HCT116 (cell line): Measurements from ENCODE around the gene HECW1. TPM values are rescaled to one million over a fixed set of nuclear protein-coding genes. Genes with fewer than 3 reads are reported as not detected.

Experiments used
- ATAC-seq: fragments of 200-7000 bp; cut with Tn5 transposase; 2 replicates; pipeline ENCODE4 v1.9.1; 2020; ENCODE audit warnings: mild to moderate bottlenecking, moderate library complexity
- BruUV-seq: library from RNA; stranded (reverse); fragments of 400-500 nt; replicated peaks from 2 replicates; lab custom pipeline; 2021; lab: Mats Ljungman, UMichigan
- CTCF ChIA-PET: fragments of 300-600 bp; sonication (Branson Sonifier 250); formaldehyde crosslinking; loops from one replicate; lab custom pipeline; 2021; ENCODE audit warnings: antibody characterized with exemption; lab: Charles Lee
- POLR2A ChIA-PET: fragments of 300-600, 350-600 bp; sonication (Branson Sonifier 250); formaldehyde crosslinking; loops from one replicate; lab custom pipeline; 2021; ENCODE audit warnings: antibody characterized with exemption; lab: Charles Lee
- RAD21 ChIA-PET, 2 experiments: fragments of 300-600 bp; sonication (Branson Sonifier 250); formaldehyde crosslinking; loops; one replicate each; lab custom pipeline; 2023; ENCODE audit warnings: low total read pairs in 2 of 2; ENCODE audit not compliant: uncharacterized antibody in 2 of 2, unreplicated experiment in 2 of 2, low non-redundant PET in 1 of 2; lab: Charles Lee
- DNase-seq: peaks from one replicate; pipeline ENCODE4 v3.0.0-alpha.2; 2010; ENCODE audit warnings: low read depth, low spot score
- H2AFZ ChIP-seq: fragments of 200-600 bp; shearing (Covaris generic), sonication (generic); 2 replicates; pipeline ENCODE4 v1.6.1; 2017; ENCODE audit warnings: low read depth, mixed run types, mixed read lengths, antibody characterized with exemption, low read length; ENCODE audit not compliant: poor library complexity, severe bottlenecking
- H3K27ac ChIP-seq: 2 replicates; pipeline ENCODE4 v1.5.1; 2012; ENCODE audit warnings: low read depth, low read length
- H3K27me3 ChIP-seq: fragments of 200-600 bp; sonication (generic); 2 replicates; pipeline ENCODE4 v1.6.1; 2016; ENCODE audit warnings: mixed run types, low read length, mixed read lengths; ENCODE audit not compliant: insufficient read depth
- H3K36me3 ChIP-seq, 2 experiments: fragments of 200-500 bp in 1 of 2; fragments of 200-600 bp in 1 of 2; sonication (Bioruptor generic) in 1 of 2; sonication (generic) in 1 of 2; 2 replicates each; pipeline versions ENCODE4 v1.5.1 to v1.6.1; 2014 to 2016; ENCODE audit warnings: low read length in 2 of 2, inconsistent platforms in 1 of 2, mixed read lengths in 1 of 2, mixed run types in 1 of 2; ENCODE audit not compliant: insufficient read depth in 2 of 2, control insufficient read depth in 1 of 2
- H3K4me1 ChIP-seq, 2 experiments: fragments of 200-600 bp in 1 of 2; sonication (generic) in 1 of 2; 2 replicates each; pipeline versions ENCODE4 v1.5.1 to v1.6.1; 2012 to 2017; ENCODE audit warnings: low read length in 2 of 2, inconsistent platforms in 1 of 2, mild to moderate bottlenecking in 1 of 2, mixed read lengths in 1 of 2, mixed run types in 1 of 2, moderate library complexity in 1 of 2; ENCODE audit not compliant: insufficient read depth in 2 of 2, control insufficient read depth in 1 of 2
- H3K4me2 ChIP-seq: fragments of 200-600 bp; sonication (generic); 2 replicates; pipeline ENCODE4 v1.6.1; 2017; ENCODE audit warnings: mixed run types, low read length, mixed read lengths
- H3K4me3 ChIP-seq, 2 experiments: fragments of 200-600 bp in 1 of 2; sonication (generic) in 1 of 2; replicated peaks in 1 of 2; 2 replicates each; pipeline ENCODE4 v1.5.1; 2011 to 2016; ENCODE audit warnings: low read length in 2 of 2, control low read depth in 1 of 2, low read depth in 1 of 2, mild to moderate bottlenecking in 1 of 2, mixed read lengths in 1 of 2, mixed run types in 1 of 2
- H3K79me2 ChIP-seq: fragments of 200-600 bp; sonication (generic); 2 replicates; pipeline ENCODE4 v1.6.1; 2017; ENCODE audit warnings: mild to moderate bottlenecking, mixed run types, low read length, moderate library complexity, mixed read lengths; ENCODE audit not compliant: insufficient read depth
- H3K9ac ChIP-seq: fragments of 200-600 bp; sonication (generic); 2 replicates; pipeline ENCODE4 v1.6.1; 2016; ENCODE audit warnings: low read length, mixed read lengths
- H3K9me2 ChIP-seq: fragments of 200-600 bp; sonication (generic), shearing (Covaris generic); 2 replicates; pipeline ENCODE4 v1.6.1; 2017; ENCODE audit warnings: mixed run types, mild to moderate bottlenecking, moderate library complexity; ENCODE audit not compliant: insufficient read depth
- H3K9me3 ChIP-seq, 2 experiments: fragments of 200-500 bp in 1 of 2; fragments of 200-600 bp in 1 of 2; sonication (Bioruptor generic) in 1 of 2; sonication (generic) in 1 of 2; 2 replicates each; pipeline ENCODE4 v1.6.1; 2014 to 2017; ENCODE audit warnings: low read length in 2 of 2, mixed read lengths in 2 of 2, inconsistent platforms in 1 of 2, low read depth in 1 of 2, mild to moderate bottlenecking in 1 of 2, mixed run types in 1 of 2, moderate library complexity in 1 of 2; ENCODE audit not compliant: control insufficient read depth in 1 of 2, insufficient read depth in 1 of 2
- H4K20me1 ChIP-seq: fragments of 200-600 bp; sonication (generic), shearing (Covaris generic); 2 replicates; pipeline ENCODE4 v1.6.1; 2017; ENCODE audit warnings: mixed run types, mild to moderate bottlenecking, moderate library complexity; ENCODE audit not compliant: insufficient read depth
- CBX3 ChIP-seq: IDR thresholded peaks from 2 replicates; pipeline ENCODE4 v1.6.1; 2012; ENCODE audit warnings: low read depth
- EGR1 ChIP-seq: IDR thresholded peaks from 2 replicates; pipeline ENCODE4 v1.6.1; 2012; ENCODE audit warnings: low read depth
- ELF1 ChIP-seq: IDR thresholded peaks from 2 replicates; pipeline ENCODE4 v1.6.1; 2012; ENCODE audit warnings: low read depth, borderline replicate concordance
- FOSL1 ChIP-seq: IDR thresholded peaks from 2 replicates; pipeline ENCODE4 v1.6.1; 2012; ENCODE audit warnings: low read depth
- MAX ChIP-seq: IDR thresholded peaks from 2 replicates; pipeline ENCODE4 v1.6.1; 2012
- POLR2AphosphoS5 ChIP-seq: IDR thresholded peaks from 2 replicates; pipeline ENCODE4 v1.6.1; 2011; ENCODE audit warnings: mild to moderate bottlenecking, low read depth, low read length, moderate library complexity
- SP1 ChIP-seq: IDR thresholded peaks from 2 replicates; pipeline ENCODE4 v1.6.1; 2012; ENCODE audit warnings: low read depth
- SRF ChIP-seq: IDR thresholded peaks from 2 replicates; pipeline ENCODE4 v1.6.1; 2012; ENCODE audit warnings: low read depth
- TCF7L2 ChIP-seq: IDR thresholded peaks from 2 replicates; pipeline ENCODE4 v1.7.0; 2011; ENCODE audit warnings: borderline replicate concordance, inconsistent platforms; ENCODE audit not compliant: insufficient read depth, insufficient read length; ENCODE audit errors: extremely low read depth
- intact Hi-C: fragments of 100-400 bp; cut with micrococcal nuclease; formaldehyde crosslinking; loops from 2 replicates; pipeline ENCODE4 v1.10.0; 2022
- total RNA-seq: library from RNA; stranded (reverse); gene quantifications from one replicate; pipeline ENCODE4 v1.2.1, GENCODE V29; 2021; ENCODE audit not compliant: unreplicated experiment
- TF ChIP-seq, protein P1 (sequence below), 3 experiments: fragments of 200-600 bp in 1 of 3; sonication (generic) in 1 of 3; IDR thresholded peaks in 2 of 3; conservative IDR thresholded peaks in 1 of 3; 2 replicates each; pipeline ENCODE4 v1.5.1; 2012 to 2017; ENCODE audit warnings: low read depth in 2 of 3, low read length in 2 of 3, antibody characterized with exemption in 1 of 3, borderline replicate concordance in 1 of 3, control low read depth in 1 of 3, mild to moderate bottlenecking in 1 of 3, mixed read lengths in 1 of 3, mixed run types in 1 of 3, moderate library complexity in 1 of 3; ENCODE audit not compliant: insufficient read depth in 1 of 3

The HECW1 gene
- total RNA-seq, 1 experiment from 2014 or later: 5.6 TPM

GRCh38 chr7:43508461-43508860 is 396.0 kb downstream of the HECW1 start (continued):
- TF ChIP-seq CBX3 (no peak), ELF1 (no peak), SP1 (no peak), TCF7L2 (no peak), SRF (no peak), FOSL1 (no peak), EGR1 (no peak), POLR2AphosphoS5 (no peak), MAX (no peak)
- TF ChIP-seq, all 23 proteins: peak for 0

- Histone ChIP-seq H3K4me1 (no peaks in the 10 kb centered on the region), H3K9me3 (no peaks in the 10 kb centered on the region), H2AFZ (no peak overlapping the region), H3K9me2 (no peaks in the 10 kb centered on the region), H4K20me1 (no peaks in the 10 kb centered on the region), H3K9ac (no peak overlapping the region), H3K36me3 (no peaks in the 10 kb centered on the region), H3K27me3 (no peaks in the 10 kb centered on the region), H3K4me3 (no peak overlapping the region), H3K27ac (no peak overlapping the region), H3K79me2 (no peaks in the 10 kb centered on the region), H3K4me2 (no peak overlapping the region)
- intact Hi-C loops: no loop called here
- no TSS peak for BruUV-seq
- RAD21 ChIA-PET: no interaction called here
- TF ChIP-seq, protein P1, sequence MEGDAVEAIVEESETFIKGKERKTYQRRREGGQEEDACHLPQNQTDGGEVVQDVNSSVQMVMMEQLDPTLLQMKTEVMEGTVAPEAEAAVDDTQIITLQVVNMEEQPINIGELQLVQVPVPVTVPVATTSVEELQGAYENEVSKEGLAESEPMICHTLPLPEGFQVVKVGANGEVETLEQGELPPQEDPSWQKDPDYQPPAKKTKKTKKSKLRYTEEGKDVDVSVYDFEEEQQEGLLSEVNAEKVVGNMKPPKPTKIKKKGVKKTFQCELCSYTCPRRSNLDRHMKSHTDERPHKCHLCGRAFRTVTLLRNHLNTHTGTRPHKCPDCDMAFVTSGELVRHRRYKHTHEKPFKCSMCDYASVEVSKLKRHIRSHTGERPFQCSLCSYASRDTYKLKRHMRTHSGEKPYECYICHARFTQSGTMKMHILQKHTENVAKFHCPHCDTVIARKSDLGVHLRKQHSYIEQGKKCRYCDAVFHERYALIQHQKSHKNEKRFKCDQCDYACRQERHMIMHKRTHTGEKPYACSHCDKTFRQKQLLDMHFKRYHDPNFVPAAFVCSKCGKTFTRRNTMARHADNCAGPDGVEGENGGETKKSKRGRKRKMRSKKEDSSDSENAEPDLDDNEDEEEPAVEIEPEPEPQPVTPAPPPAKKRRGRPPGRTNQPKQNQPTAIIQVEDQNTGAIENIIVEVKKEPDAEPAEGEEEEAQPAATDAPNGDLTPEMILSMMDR (IDR thresholded peaks at IDR 0.05 in 2 of 3, conservative IDR thresholded peaks at IDR 0.05 in 1 of 3; ENCODE audit: borderline replicate concordance in 1 of 3, insufficient read depth in 1 of 3, low read depth in 2 of 3, low read length in 2 of 3): no peak
- ATAC-seq (no peak), DNase-seq (no peak)
- POLR2A ChIA-PET: no interaction called here
- CTCF ChIA-PET: no interaction called here
These were observed 397.5 kb downstream of the HECW1 start for GRCh38 chr7:43509906-43510305.
